GM15510 (cell line): ENCODE measurements around the gene ALDOA.

Experiments used
- POLR2A ChIP-seq: IDR thresholded peaks from 3 replicates; pipeline ENCODE4 v1.6.1; 2011; ENCODE audit warnings: borderline replicate concordance; ENCODE audit not compliant: insufficient read length; ENCODE audit errors: extremely low read depth

ALDOA gene

DNA sequence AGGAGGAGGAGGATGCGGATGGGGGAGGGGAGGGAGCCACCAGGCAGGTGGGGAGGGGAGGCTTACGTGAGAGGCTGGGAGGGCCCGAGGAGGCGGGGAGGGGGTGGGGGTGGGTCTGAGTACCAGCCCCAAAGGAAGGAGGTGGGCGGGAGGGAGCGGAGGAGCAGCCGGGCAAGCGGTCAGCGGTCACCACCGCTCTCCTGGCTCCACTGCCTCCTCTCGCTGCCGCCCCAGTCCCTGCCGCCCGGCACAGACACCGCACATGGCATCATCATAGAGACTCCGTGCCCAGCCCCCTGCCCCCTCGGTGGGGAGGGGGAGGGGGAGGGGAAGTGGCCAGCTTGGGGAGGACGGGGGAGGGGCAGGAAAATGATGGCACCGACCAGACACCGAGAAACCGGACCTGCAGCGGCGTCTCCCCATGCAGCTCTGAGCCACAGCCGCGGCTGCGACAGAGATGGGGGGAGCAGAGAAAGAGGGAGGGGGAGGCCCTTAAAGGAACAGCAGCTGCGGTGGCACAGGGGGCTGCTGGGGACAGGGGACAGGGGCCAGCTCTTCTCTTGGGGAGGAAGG lies 34.6 kb upstream of the ALDOA start, which contains the start of gene TLCD3B:
Gene TLCD3B, minus strand, starts transcription at position 431 of the 573 bp plus-strand sequence. CDS start 744 bp downstream, outside the sequence.
- no peak for TF ChIP-seq POLR2A

DNA sequence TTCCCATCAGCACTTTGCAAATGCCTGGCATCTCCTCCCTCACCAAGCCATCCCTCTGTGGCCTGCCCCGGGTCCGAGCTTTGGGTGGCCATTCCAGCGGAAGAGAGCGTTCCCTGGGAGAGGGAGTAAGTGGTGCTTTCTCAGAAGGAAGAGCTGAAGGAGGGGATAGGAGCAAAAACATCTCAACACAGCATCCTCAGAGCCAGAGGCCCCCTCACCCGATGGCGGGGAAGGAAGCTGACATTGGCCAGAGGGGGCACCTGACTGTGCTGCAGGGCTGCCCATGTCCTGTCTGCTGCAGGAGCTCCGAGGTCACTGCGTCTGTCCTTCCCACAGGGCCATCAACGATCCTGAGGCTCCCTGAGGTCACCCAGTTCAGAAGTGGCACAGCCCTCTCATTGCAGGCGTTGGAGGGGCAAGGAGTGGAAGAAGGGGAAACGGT lies 34.1 kb upstream of the ALDOA start:
- no peak for TF ChIP-seq POLR2A

DNA sequence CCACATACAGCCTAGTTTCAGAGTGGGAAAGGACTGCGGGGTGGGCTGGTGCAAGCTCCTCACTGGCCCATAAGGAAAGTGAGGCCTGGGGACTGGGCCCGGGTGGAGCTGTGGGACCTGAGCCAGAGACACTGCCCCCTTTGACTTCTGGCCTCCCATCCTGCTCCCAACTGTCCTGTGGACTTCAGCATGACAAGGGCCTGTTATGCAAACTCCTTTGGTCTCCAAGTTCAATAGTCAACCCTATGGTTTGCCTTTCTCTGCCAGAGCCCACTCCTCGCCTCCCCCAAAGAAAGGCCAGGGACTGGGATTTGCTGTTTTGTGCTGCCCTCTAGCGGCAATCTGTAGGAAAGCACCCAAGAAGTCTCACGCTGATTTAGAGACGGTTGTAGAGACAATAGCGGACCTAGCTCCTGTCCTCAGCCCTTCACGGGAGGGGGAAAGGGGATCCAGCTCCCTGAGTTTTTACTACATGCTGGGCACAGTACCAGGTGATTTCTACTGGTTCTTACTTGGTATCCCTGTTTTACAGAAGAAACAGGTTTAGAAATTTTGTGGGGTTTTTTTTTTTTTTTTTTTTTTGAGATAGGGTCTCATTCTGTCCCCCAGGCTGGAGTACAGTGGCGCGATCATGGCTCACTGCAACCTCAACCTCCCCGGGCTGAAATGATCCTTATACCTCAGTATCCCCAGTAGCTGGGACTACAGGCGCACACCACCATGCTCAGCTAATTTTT lies 33.3 kb upstream of the ALDOA start:
- no peak for TF ChIP-seq POLR2A

DNA sequence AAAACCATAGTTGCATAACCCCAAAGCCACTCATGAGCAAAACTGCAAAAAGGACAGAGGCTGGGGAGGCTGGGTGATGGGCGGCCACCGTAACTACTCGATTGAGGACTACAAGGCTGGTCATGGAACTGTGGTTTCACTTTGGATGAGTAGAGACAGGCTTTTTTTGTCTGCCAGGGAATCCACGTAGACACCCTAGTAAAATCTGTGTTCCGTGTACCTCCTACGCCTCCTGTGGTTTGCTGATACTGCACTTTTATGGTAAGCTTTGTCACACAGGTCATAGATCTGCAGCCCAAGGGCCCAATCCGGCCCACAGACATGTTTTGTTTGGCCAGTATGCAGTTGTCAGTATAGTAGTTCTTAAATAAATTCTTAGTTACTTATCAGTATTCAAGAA lies 32.3 kb upstream of the ALDOA start:
- TF ChIP-seq POLR2A: no peak

DNA sequence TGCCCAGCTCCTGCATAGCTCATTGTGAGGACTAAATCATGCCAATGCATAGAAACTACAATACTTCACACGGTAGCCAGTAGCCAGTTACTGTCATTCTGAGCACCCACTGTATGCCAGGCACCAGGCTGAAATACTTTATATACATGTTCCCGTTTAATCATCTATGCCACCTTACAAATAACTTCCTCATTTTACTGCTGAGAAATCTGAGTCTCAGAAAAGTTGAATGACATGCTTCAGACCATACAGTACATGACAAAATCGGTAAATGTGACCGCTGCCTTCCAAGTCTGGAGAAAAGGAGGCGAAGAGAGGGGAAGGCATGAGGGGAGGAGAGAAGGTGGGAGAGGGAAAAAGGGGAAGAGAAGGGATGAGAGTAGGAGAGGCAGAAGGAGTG lies 25.3 kb upstream of the ALDOA start:
- no peak for TF ChIP-seq POLR2A

DNA sequence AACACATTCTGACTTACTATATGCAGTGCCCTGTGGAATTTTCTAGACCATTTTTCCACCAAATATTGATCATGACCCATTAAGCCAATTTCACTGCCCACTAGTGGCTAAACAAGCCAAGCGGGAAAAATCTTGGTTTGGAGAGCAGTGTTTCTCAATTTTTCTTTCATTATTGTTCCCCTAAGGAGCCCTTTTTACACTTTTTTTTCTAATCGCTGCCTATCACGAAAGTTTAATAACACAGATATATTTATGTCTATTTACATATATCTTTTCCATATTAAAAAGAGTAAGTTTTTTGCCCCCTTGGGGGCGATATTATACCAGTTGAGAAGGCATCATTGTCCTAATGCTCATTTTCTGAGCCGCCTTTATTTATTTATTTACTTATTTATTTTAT lies 23.7 kb upstream of the ALDOA start:
- no peak for TF ChIP-seq POLR2A

DNA sequence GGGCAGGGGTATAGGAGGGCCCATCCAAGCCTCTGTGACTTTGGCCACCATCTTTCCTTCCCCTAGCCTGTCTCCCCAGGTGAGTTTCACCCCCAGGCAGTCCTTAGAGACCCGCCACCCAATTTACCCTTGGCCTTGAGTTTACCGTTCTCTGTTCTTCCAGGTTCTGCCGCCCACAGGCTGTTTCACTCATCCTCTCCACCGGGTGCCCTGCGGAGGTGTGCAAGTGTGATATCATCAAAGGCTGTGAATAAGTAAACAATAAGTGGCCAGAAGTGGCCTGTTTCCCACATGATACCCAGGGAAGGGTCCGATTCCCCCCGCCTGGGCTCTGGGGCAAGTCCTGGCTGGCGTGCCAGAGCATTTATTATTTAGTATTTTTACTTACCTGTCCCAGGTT lies 19.4 kb upstream of the ALDOA start:
- TF ChIP-seq POLR2A: no peak

DNA sequence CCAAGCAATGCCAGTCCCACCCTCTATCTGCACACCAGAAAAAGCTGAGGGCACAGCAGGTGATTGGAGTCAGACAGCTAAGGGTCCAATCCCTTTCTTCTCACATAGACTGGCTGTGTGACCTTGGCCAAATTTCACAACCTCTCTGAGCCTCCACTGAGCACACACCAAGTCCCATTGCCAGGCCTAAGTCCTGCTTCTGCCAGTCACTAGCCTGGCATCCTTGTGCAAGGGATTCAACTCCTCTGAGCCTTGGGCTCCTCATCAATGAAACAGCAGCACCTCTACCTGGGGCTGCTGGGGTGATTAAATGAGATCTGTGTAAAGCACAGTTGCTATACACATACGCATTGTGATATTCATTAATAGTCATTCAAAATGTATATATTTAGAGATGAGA lies 19.0 kb upstream of the ALDOA start:
- TF ChIP-seq POLR2A: no peak

DNA sequence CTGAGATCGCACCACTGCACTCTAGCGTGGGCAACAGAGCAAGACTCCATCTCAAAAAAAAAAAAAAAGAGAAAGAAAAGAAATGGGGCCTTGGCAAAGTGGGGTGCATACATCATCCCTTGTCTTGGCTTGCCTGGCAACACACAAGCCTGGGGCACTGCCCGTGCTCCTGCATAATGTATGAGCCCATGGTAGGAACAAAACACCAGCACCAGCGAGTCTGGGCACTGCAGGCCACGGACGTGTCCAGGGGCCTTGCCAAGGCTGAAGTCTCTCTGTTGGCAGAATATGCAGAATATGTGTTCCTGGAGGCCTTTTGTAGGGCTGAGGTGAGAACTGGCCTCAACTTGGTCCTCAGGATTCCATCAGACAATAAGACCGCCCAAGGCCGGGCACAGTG lies 15.7 kb upstream of the ALDOA start:
- TF ChIP-seq POLR2A: no peak

DNA sequence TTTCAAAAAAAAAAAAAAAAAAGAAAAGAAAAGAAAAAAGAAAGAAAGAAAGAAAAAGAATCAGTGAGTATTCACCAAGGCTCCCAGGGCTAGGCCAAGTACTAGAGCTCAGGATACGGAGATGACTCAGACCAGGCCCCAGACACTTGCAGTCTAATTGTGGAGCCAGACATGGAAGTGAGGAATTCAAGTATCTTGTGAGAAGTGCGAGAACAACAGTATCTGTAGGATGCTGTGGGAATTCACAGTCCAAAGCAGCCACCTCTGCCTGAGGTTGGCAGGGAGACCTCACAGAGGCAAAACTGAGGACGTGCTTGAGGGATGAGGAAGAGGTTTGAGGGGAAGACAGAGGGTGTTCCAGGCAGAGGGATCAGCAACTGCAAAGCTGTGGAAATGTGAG lies 14.0 kb upstream of the ALDOA start:
- no peak for TF ChIP-seq POLR2A

DNA sequence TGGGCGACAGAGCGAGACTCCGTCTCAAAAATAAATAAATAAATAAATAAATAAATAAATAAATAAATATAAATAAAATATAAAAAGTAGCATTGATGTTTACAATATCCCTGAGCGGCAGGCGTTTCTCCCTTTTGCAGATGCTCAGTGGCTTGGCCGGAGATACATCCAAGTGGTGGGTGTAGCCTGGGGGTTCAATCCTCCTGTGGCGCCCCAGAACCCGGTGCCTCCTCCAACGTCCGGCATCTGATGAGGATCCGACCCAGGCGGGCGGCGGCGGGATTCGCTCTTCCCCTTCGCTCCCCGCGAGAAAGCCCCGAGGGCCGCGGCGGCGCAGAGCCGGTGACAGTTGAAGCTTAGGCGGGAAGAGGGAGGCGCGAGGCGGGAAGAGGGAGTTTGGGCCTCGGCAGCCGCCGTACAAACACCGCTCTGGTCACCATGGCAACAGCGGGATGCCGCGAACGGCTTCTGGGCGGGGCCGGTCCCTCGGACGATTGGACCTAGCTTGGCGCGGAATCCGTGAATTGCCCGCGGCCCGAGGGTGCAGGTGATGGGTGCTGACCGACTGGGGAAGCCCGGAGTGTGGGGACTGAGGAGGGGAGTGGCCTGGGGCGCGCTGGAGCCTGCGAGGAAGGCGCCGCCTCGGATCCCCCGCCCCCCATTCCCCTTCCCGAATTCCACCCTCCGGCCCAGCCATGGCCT lies 12.7 kb upstream of the ALDOA start:
- peak; percentile 44 for TF ChIP-seq POLR2A

DNA sequence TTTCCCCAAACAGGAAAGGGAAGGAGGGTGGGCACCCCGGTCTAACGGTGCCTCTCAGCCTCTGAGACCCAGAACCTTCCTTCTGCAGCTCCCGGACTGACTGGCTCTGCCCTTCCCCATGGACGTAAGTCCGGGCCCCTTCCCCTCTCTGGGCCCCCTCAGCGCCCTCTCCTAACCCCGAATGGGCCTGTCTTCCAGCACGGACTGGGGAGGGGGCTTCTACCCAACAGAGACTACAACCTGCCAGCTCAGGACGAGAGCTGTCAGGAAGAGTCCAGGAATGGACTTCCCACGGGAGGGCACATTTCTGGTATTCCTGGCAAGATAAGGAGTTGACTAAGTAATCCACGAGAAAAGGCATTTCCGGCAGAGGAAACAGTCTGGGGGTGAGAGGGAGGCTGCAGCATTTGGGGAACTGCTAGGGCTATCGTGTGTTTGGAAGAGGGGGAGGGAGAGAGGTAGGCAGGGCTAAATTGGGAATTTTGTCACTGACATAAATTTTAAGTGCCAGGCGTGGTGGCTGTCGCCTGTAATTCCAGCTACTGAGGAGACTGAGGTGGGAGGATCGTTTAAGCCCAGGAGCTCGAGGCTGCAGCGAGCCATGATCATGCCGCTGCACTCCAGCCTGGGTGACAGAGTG lies 12.1 kb upstream of the ALDOA start:
- no peak for TF ChIP-seq POLR2A

DNA sequence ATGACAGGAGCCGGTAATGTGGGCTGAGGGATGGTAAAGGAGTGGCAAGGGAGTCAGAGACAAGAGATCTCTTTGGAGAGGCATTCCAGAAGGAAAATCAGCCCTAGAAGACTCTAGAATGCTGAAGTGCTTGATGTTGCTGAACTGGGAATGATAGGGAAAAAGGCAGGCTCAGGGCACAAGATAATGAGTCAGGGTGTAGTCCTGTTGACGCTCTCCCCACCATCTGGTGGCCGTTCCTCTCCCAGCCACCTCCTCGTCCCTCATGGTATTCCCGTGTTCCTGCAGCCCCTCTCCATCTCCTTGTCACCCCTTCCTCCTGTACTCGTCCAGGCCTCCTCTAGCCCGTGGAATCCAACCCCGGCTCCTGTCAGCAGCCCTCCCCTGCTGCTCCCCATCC lies 11.1 kb upstream of the ALDOA start:
- no peak for TF ChIP-seq POLR2A

DNA sequence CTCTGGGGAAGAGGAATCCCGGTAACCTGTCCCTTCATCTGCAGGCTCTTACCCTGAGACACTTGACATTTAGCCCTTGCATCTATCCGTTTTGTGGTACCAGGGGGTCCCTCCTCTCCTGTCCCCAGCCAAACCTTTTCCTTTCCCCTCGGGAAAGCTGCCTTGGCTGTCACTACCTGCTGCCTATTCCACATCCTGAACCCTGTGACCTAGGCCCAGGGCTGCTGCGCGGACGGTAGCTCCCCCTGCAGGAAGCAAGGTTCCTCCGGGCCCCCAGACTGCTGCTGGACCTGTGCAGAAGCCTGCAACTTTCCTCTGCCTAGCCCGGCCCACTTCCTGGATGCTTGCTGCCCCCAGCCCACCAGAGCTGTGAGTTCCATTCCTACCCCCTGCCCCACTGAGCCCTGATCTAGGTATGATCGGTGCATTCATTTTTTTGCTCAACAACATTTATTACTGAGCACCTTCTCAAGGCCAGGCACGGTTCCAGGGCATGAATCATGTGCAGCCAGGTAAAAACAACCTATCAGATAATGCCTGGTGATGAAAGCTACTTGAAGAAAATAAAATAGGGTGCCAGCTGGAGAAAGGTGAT lies 10.5 kb upstream of the ALDOA start:
- no peak for TF ChIP-seq POLR2A

DNA sequence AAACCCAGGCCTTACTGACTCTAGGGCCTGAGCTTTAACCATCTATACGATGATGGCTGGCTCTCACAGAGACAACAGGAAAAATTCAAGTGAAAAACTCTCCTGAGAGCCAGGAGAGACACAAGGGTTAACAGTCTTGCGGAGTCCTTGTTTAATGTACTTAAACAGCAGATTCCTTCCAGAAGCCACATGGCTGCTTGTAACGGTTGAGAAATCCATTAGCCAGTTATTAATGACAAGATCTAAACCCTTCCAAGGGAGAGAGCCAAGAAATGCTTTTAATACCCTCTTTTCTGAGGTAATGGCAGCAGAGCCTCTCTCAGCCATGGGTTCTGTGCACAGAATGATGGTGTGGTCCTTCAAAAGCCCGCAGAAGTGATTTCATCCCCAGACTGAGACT lies 5.2 kb upstream of the ALDOA start:
- no peak for TF ChIP-seq POLR2A
